SJCRH30 (cell line): ENCODE data around the gene ACO2. TPM values are rescaled to one million over a fixed set of nuclear protein-coding genes. Genes with fewer than 3 reads are reported as not detected.
"Not testable (repeated sequence)": the region's sequence is repeated elsewhere in the genome, so short reads cannot be mapped to it uniquely, and the experiment has no call there.

Source experiments
- DNase-seq, 2 experiments: peaks; one replicate each; pipeline ENCODE4 v3.0.0-alpha.2; 2015 to 2020
- H3K27ac ChIP-seq: fragments of 250-450 bp; sonication (Bioruptor Pico); 2 replicates; pipeline ENCODE4 v1.5.1; 2020; ENCODE audit warnings: mild to moderate bottlenecking, moderate library complexity
- H3K27me3 ChIP-seq: fragments of 250-450 bp; sonication (Bioruptor Pico); 2 replicates; pipeline ENCODE4 v1.5.1; 2020; ENCODE audit warnings: mild to moderate bottlenecking, moderate library complexity
- H3K36me3 ChIP-seq: fragments of 250-450 bp; sonication (Bioruptor Pico); 2 replicates; pipeline ENCODE4 v1.5.1; 2020; ENCODE audit warnings: mild to moderate bottlenecking, moderate library complexity
- H3K4me1 ChIP-seq: fragments of 250-450 bp; sonication (Bioruptor Pico); 2 replicates; pipeline ENCODE4 v1.5.1; 2020; ENCODE audit warnings: mild to moderate bottlenecking, moderate library complexity
- H3K4me3 ChIP-seq: fragments of 250-450 bp; sonication (Bioruptor Pico); 2 replicates; pipeline ENCODE4 v1.5.1; 2020; ENCODE audit warnings: mild to moderate bottlenecking, moderate library complexity
- H3K9me3 ChIP-seq: fragments of 250-450 bp; sonication (Bioruptor Pico); replicated peaks from 2 replicates; pipeline ENCODE4 v1.5.1; 2020; ENCODE audit warnings: mild to moderate bottlenecking, moderate library complexity
- total RNA-seq: library from RNA; depleted of rRNA; stranded (reverse); fragments of >200 nt; shearing (Covaris generic); gene quantifications from 2 replicates; pipeline ENCODE4 v1.2.3, GENCODE V29; 2014; rRNA removed

The ACO2 gene
- 50.5 and 51.8 TPM in 2 replicates for total RNA-seq

DNA sequence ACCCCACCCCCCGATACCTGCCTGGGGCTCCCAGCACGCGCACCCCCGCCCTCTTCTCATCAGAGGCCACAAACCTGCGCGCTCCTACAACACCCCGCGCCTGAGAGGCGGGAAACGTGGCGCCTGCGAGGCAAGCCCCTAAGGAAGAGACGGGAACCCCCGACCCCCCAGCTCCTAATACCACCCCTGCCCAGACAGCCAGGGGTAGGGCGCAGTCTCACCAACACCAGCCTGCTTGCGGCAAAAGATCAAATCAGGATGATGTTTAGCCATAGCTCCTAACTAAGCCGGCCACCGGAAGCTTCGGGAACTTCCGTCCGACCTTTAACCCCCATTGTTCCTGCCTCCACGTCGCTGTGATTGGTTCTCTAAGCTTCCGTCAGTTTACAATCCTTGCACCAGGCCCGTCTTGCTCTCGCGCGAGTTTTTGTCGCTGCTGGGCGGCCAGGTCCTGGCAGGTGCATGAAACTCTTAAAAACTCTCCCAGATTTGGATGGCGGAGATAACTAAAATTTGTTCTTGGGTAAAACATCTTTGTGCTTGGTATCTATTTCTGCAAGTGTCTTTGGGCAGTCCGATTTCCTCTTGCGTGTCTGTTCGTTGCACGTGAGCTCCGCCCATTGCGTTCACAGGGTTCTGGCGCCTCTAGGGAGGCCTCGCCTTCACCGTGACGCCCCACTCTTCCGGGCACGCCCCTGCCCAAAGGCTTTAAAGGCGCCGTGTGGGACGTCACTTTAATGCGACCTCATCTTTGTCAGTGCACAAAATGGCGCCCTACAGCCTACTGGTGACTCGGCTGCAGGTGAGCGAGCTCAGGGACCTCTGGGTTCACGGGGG lies at the start of gene ACO2, which contains the start of gene PHF5A:
TSS of gene ACO2 (plus strand) at position 737 of the 837 bp plus-strand sequence. CDS start at position 767, 30 bp downstream.
TSS of gene PHF5A (minus strand) at position 312 of the 837 bp plus-strand sequence. CDS start at position 273, 39 bp downstream.
- Histone ChIP-seq H3K27me3 (no peaks in the 10 kb centered on the region), H3K36me3 (peaks cover 40% of the 10 kb centered on the region), H3K27ac (peak within 1 kb of the TSS; percentile 96), H3K9me3 (no peaks in the 10 kb centered on the region), H3K4me1 (peaks cover 3% of the 10 kb centered on the region; the same call in 1 of the 2 replicates), H3K4me3 (peak within 1 kb of the TSS; percentile 84)
- DNase-seq = peak; percentile 95 to 97

DNA sequence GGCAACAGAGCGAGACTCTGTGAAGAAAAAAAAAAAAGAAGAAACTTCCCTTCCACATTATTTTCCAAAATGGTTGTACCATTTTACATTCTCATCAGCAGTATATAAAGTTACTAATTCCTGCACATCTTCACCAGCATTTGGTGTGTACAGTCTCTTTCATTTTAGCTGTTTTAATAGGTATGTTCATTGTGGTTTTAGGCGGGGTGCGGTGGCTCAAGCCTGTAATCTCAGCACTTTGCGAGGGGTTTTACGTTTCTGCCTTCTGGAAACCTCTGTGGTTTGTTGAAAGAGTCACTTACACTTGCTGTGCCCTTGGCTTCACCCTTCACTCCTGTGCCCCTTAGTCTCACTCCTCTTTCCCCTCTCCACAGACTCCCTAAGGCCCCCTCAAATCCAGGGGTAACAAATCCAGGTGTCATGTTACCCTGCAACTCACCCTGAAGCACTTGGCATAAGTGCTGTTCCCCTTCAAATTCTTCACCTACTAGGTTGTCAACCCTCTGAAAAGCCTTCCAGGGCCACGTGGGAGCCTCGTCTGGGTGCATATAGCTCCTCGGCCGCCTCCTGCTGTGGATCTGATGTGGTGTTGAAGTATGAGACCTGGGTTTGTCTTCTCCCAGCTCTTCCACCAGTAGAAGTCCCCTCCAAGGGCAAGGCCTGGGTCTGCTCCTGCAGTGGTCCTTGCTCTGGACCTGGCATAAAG lies 43.1 kb upstream of the ACO2 start:
- Histone ChIP-seq H3K27me3 (no peaks in the 10 kb centered on the region), H3K4me3 (no peak overlapping the region), H3K4me1 (peaks cover 10% of the 10 kb centered on the region), H3K36me3 (no peaks in the 10 kb centered on the region), H3K9me3 (no peaks in the 10 kb centered on the region), H3K27ac (no peak overlapping the region)
- peak; percentile 45 to 66 for DNase-seq

DNA sequence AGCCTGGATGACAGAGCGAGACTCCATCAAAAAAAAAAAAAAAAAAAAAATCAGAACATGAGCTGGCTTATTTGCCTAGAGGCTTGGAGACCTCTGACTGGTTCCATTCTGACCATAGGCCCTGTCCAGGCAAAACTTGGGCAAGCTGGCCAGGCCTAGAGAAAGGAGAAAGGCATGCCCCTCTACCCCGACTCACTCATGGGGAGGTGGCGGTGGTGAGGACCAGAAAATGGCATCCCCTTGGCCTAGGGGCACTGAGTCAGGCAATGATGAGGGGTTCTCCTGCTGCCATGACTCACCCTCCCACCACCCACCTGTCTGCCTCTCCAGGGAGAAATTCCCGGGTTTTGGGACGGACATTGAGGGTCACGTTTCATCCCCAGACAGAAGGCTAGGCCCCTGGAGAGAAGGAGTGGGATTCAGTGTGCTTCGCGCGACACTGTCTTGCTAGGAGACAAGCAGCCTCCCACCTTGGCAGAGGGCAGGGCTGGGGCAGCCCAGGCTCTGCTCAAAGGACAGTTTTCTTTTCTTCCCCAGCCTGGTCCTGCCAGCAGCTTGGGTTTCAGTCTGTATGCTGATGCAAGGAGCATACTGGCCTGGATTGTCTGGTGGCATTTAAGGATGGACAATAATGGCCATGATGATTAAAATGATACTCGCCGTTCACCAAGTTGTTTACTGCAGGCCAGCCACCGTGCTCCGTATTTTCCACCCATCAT lies 39.5 kb upstream of the ACO2 start:
- peak; percentile 35 to 42 for DNase-seq
- Histone ChIP-seq H3K36me3 (no peaks in the 10 kb centered on the region; the same call in 1 of the 2 replicates), H3K4me1 (peaks cover 10% of the 10 kb centered on the region), H3K27me3 (no peaks in the 10 kb centered on the region), H3K27ac (no peak overlapping the region), H3K9me3 (no peaks in the 10 kb centered on the region), H3K4me3 (no peak overlapping the region)

DNA sequence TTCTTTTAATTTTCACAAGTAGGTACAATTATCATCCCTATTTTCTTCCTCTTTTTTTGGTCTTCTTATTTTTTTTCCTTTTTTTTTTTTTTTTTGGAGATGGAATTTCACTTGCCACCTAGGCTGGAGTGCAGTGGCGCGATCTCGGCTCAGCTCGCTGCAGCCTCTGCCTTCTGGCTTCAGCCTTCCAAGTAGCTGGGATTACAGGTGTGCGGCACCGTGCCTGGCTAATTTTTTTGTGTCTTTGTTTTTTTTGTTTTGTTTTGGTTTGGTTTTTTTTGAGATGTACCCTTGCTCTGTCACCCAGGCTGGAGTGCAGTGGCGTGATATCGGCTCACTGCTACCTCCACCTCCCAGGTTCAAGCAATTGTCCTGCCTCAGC lies 39.0 kb upstream of the ACO2 start:
- no peak overlapping the region for H3K27ac ChIP-seq
- no peak overlapping the region for H3K4me3 ChIP-seq
- no peaks in the 10 kb centered on the region for H3K27me3 ChIP-seq
- H3K9me3 ChIP-seq = no peaks in the 10 kb centered on the region
- peaks cover 10% of the 10 kb centered on the region for H3K4me1 ChIP-seq
- DNase-seq = no peak
- no peaks in the 10 kb centered on the region; the same call in 1 of the 2 replicates for H3K36me3 ChIP-seq

DNA sequence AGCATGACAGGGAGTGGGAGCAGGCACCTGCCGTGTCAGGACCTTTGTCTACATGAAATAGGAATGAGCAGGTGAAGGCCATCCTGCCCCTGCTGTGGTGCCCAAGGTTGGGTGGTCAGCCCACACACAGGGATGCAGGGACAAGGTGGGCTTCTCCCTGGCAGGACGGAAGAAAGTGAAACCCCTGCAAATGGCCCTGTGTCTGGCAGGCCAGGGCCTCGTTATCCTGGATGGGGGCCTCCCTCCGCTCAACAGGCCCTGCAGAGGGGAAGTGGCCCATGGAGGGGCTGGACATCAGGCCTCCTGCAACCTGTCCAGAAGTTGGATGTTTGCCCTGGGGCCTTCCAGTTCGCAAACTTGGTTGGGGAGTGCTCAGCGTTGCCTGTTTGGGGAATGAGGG lies 37.3 kb upstream of the ACO2 start:
- Histone ChIP-seq H3K36me3 (peaks cover 7% of the 10 kb centered on the region; the same call in 1 of the 2 replicates), H3K9me3 (no peaks in the 10 kb centered on the region), H3K4me3 (no peak overlapping the region), H3K4me1 (peaks cover 4% of the 10 kb centered on the region; the same call in 1 of the 2 replicates), H3K27ac (no peak overlapping the region), H3K27me3 (no peaks in the 10 kb centered on the region)
- no peak for DNase-seq

DNA sequence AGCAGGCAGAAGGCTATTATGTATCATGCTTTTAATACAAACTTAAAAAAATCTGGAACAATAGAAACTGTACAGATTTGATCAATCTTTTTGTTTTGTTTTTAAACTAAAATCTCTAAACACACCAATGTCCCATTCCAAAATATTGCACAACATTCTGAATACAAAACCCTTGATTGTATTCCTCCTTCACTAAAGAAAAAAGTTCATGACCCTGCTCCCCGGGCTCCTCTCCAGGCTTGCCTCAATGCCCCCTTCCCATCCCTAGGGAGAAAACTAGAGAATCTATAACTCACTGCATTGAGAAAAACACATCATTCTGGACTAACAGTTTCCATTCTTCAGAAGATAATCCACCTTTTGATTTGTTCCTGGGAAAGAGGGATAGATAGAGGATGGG lies 35.4 kb upstream of the ACO2 start:
- H3K4me3 ChIP-seq, H3K9me3 ChIP-seq, H3K27ac ChIP-seq, DNase-seq, H3K27me3 ChIP-seq, H3K4me1 ChIP-seq: not testable (repeated sequence)
- peaks cover 11% of the 10 kb centered on the region; the same call in 1 of the 2 replicates for H3K36me3 ChIP-seq

DNA sequence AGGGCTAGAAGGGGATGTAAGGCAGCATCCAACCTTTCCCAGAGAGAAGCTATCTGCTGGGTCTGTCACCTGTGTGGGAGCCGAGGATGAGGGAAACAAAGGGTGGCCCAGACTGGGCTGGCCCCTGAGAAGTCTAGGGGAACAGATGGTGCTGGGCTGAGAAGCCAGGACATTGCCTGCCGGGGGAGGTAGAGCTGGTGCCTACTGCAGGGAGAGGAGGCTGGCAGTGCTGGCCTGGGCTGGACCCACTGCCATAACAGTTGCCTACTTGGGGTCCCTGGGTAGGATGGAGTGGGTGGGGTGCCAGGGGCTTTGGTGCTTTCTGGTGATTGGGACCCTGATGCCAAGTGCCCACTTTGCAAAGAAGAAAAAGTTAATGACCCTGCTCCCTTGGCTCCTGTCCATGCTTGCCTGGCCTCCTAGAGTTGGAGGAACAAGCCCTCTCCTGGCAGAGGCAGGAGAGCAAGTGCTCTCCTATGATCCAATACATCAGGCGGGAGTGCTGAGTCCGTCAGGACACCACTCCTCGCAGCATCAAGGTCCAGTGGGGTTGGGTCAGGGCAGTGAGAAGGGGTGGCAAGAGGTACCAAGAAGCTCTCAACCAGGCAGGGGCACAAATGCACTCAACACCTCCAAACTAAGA lies 34.4 kb upstream of the ACO2 start:
- Histone ChIP-seq H3K36me3 (peaks cover 11% of the 10 kb centered on the region; the same call in 1 of the 2 replicates), H3K4me1 (peaks cover 11% of the 10 kb centered on the region)
- H3K4me3 ChIP-seq, H3K27ac ChIP-seq, H3K27me3 ChIP-seq, H3K9me3 ChIP-seq, DNase-seq: not testable (repeated sequence)

DNA sequence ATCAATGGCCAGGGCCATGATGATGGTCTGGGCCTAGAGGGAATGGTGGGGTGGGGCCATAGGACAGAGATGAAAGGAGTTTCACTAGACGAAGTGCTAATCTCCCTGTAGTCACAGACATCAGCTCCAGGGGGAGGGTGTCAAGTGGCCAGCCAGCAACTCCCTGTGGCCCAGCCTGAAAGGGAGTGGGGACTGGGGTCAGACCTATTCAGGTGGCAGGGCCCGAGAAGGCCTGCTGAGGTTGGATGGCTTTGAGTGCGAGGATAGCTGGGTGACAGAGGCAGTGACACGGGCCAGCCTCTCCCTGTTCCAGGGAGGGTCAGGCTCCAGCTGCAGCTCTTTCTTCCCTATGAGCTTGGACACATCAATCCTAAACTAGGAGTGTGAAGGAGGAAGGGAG lies 33.4 kb upstream of the ACO2 start:
- no peak overlapping the region for H3K4me3 ChIP-seq
- no peak for DNase-seq
- H3K36me3 ChIP-seq = peaks cover 11% of the 10 kb centered on the region; the same call in 1 of the 2 replicates
- H3K27me3 ChIP-seq = no peaks in the 10 kb centered on the region
- H3K4me1 ChIP-seq = peaks cover 12% of the 10 kb centered on the region
- H3K9me3 ChIP-seq = no peaks in the 10 kb centered on the region
- H3K27ac ChIP-seq = no peak overlapping the region

DNA sequence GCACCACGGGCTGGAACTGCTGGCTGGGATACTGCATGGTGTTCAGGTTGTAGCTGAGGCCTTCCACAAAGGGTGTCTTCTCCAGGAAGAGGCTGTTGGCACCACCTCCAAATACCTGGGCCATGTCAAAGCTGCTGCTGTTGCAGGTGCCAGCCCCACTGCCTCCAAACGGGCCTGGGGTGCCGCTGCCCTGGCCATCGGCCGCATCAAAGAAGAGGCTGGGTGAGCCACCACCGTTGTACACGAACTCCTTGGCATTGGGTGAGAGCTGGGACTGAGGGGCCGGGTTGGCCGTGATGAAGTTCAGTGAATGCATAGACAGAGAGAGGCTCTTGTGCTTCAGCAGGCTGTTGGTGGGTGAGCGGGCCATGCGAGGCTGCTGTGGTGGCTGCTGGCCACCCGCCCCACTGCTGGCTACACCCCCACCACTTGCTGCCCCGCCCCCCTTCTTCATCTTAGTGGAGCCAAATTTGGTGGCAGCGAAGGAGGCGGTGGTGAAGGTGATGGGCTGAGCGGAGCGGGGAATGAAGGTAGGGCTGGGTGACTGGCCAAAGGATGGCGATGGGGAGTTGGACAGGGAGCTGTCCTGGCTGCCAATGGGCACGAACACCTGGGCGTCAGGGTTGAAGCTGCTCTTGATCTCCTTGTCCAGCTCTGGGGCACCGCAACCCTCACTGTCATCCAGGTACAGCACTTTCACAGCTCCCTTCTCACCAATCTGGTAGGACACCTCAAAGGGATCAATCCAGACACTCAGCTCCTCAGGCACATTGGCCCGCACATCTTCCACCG lies 32.4 kb upstream of the ACO2 start:
- Histone ChIP-seq H3K27me3 (no peaks in the 10 kb centered on the region), H3K36me3 (peaks cover 11% of the 10 kb centered on the region; the same call in 1 of the 2 replicates), H3K9me3 (no peaks in the 10 kb centered on the region), H3K27ac (no peak overlapping the region), H3K4me1 (peaks cover 12% of the 10 kb centered on the region), H3K4me3 (no peak overlapping the region)
- no peak for DNase-seq

DNA sequence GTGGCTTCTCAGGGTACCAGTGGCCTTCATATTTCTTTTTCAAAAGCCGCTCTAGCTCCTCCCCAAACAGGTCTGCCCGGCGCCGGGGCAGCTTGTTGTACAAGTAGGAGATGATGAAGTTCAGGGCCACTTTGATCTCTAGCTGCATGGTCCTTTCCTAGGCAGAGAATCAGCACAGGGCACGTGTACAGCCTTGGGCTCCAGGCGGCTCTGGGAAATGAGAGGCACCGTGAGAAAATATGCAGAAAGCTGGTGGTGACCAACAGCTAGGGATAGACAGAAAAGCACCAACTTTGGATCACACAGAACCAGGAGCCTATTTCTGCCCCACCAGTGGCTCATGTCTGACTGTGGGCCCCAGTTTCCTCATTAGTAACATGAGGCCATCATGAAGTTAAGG lies 31.7 kb upstream of the ACO2 start:
- H3K36me3 ChIP-seq = peaks cover 11% of the 10 kb centered on the region; the same call in 1 of the 2 replicates
- no peak overlapping the region for H3K4me3 ChIP-seq
- no peaks in the 10 kb centered on the region for H3K9me3 ChIP-seq
- DNase-seq = no peak
- no peaks in the 10 kb centered on the region for H3K27me3 ChIP-seq
- H3K27ac ChIP-seq = no peak overlapping the region
- peaks cover 12% of the 10 kb centered on the region for H3K4me1 ChIP-seq

DNA sequence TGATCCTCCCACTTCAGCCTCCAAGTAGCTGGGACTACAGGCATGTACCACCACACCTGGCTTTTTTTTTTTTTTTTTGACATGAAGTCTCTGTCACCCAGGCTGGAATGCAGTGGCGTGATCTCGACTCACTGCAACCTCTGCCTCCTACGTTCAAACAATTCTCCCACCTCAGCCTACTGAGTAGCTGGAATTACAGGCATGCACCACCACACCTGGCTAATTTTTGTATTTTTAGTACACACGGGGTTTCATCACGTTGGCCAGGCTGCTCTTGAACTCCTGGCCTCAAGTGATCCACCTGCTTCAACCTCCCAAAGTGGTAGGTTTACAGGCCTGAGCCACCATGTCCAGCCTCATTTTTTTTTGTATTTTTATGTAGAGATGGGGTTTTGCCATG lies 28.4 kb upstream of the ACO2 start:
- H3K36me3 ChIP-seq = peaks cover 11% of the 10 kb centered on the region; the same call in 1 of the 2 replicates
- H3K4me3 ChIP-seq, H3K9me3 ChIP-seq, H3K27ac ChIP-seq, H3K27me3 ChIP-seq, DNase-seq: not testable (repeated sequence)
- H3K4me1 ChIP-seq = peaks cover 12% of the 10 kb centered on the region

DNA sequence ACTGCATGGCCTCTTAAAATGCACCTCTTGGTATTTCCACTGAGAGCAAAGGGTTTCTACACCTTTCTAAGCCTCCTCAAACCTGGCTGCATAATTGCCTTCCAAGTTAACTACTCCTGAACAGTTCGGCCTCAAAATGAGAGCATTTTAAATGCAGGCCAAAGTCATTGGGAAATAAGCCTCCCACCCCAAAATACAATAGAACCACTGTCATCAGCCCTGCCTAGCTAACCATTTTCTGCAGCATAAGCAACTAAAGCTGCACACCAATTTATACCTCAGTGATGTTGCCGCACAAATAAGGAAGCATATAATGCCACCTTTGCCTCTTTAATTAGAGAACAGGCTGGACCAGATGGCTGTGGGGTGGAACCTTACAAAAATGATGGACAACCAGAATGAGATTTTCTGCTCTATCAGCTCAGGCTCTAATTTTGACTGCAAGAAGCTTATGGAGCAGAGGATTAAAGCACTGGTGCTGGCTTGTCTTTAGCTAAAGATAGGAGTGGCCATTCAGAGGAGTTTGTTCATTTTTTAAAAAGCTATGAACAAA lies 26.6 kb upstream of the ACO2 start:
- Histone ChIP-seq H3K27ac (no peak overlapping the region), H3K4me1 (peaks cover 12% of the 10 kb centered on the region), H3K4me3 (no peak overlapping the region), H3K9me3 (no peaks in the 10 kb centered on the region), H3K36me3 (no peaks in the 10 kb centered on the region), H3K27me3 (no peaks in the 10 kb centered on the region)
- no peak for DNase-seq

DNA sequence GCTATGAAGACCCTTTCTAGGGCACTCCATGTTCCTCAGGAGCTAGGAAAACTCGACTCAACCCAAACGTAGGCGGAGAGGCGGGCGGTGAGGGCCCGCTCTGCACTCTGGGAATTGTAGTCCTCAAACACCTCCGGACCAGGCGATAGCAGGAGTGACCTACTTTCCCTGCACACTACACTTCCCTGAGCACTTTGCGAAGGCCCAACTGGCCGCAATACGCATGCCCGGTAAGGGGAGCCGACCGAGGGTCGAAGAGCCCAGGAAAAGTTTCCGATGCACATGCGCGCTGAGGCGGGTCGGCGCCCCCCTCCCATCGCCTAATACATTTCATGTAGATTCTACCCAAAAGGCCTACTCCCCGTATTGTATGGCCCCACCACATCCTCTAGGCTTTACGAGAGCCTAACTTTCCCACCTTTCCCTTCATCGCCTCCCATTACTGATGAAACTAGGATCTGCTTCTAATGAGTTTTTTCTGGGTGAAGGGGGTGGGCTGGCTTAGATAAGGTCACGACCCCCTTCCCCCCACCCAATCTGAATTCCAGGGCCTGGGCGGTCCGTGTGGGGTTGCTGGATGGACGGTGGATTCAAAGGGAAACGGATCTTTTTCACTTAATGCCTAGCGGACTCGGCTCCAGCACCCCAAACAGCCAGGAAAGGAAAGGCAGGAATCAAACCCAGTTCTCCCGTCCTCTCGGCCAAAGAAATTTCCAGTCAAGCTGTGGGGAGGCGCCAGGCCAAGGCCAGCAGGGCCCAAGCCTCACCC lies 24.4 kb upstream of the ACO2 start:
- no peaks in the 10 kb centered on the region for H3K9me3 ChIP-seq
- peaks cover 2% of the 10 kb centered on the region; the same call in 1 of the 2 replicates for H3K4me1 ChIP-seq
- H3K27ac ChIP-seq = peak overlapping the region; percentile 10; the same call in 1 of the 2 replicates
- H3K27me3 ChIP-seq = no peaks in the 10 kb centered on the region
- H3K36me3 ChIP-seq = no peaks in the 10 kb centered on the region
- peak; percentile 97 to 98 for DNase-seq
- H3K4me3 ChIP-seq = peak overlapping the region; percentile 71
